HEK293 (cell line): Measurements from ENCODE around the gene PRAC1.

Experiments used
- CTCF ChIP-seq: fragments of 450-650 bp; formaldehyde crosslinking; IDR thresholded peaks from 2 replicates; pipeline ENCODE4 v1.5.1; 2016; ENCODE audit warnings: missing biosample characterization, missing genetic modification characterization
- KLF16 ChIP-seq: fragments of 450-650 bp; formaldehyde crosslinking; IDR thresholded peaks from 2 replicates; pipeline ENCODE4 v1.5.1; 2017; ENCODE audit warnings: missing biosample characterization, missing genetic modification characterization
- MZF1 ChIP-seq: fragments of 450-650 bp; formaldehyde crosslinking; IDR thresholded peaks from 2 replicates; pipeline ENCODE4 v1.5.1; 2017; ENCODE audit warnings: missing biosample characterization, missing genetic modification characterization, borderline replicate concordance
- ZBTB17 ChIP-seq: fragments of 450-650 bp; formaldehyde crosslinking; IDR thresholded peaks from 2 replicates; pipeline ENCODE4 v1.5.1; 2016; ENCODE audit warnings: missing biosample characterization, missing genetic modification characterization
- ZNF157 ChIP-seq: fragments of 450-650 bp; formaldehyde crosslinking; IDR thresholded peaks from 2 replicates; pipeline ENCODE4 v1.5.1; 2016; ENCODE audit warnings: missing biosample characterization, missing genetic modification characterization
- ZNF24 ChIP-seq: fragments of 450-650 bp; formaldehyde crosslinking; IDR thresholded peaks from 2 replicates; pipeline ENCODE4 v1.5.1; 2016; ENCODE audit warnings: missing biosample characterization, missing genetic modification characterization
- ZNF571 ChIP-seq: fragments of 450-650 bp; formaldehyde crosslinking; IDR thresholded peaks from 2 replicates; pipeline ENCODE4 v1.5.0; 2017; ENCODE audit warnings: missing biosample characterization, missing genetic modification characterization
- TF ChIP-seq, protein P1 (sequence below): fragments of 450-650 bp; IDR thresholded peaks from 2 replicates; pipeline ENCODE4 v1.5.1; 2018; ENCODE audit warnings: missing biosample characterization, mild to moderate bottlenecking, missing genetic modification characterization

- TF ChIP-seq, protein P1, sequence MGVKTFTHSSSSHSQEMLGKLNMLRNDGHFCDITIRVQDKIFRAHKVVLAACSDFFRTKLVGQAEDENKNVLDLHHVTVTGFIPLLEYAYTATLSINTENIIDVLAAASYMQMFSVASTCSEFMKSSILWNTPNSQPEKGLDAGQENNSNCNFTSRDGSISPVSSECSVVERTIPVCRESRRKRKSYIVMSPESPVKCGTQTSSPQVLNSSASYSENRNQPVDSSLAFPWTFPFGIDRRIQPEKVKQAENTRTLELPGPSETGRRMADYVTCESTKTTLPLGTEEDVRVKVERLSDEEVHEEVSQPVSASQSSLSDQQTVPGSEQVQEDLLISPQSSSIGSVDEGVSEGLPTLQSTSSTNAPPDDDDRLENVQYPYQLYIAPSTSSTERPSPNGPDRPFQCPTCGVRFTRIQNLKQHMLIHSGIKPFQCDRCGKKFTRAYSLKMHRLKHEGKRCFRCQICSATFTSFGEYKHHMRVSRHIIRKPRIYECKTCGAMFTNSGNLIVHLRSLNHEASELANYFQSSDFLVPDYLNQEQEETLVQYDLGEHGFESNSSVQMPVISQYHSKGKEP: no peak
- TF ChIP-seq KLF16 (tag by site-specific recombination): no peak
- TF ChIP-seq ZBTB17: no peak
- no peak for TF ChIP-seq CTCF (tag by site-specific recombination)
- no peak for TF ChIP-seq ZNF157 (tag by site-specific recombination)
- TF ChIP-seq MZF1 (tag by site-specific recombination): no peak
- no peak for TF ChIP-seq ZNF24
- no peak for TF ChIP-seq ZNF571 (tag by site-specific recombination)
These were observed 11.2 kb downstream of the PRAC1 start for GRCh38 chr17:48711128-48711527.
